NCI-H1417 treated with DMSO at 0.1 percent for 48 hours (cell line): ENCODE results near the gene MRC2.
"Not testable (repeated sequence)": the region's sequence is repeated elsewhere in the genome, so short reads cannot be mapped to it uniquely, and the experiment has no call there.

Experiments
- DNase-seq: peaks from one replicate; lab custom pipeline; 2025; lab: John Stamatoyannopoulos, UW

Gene MRC2

DNA sequence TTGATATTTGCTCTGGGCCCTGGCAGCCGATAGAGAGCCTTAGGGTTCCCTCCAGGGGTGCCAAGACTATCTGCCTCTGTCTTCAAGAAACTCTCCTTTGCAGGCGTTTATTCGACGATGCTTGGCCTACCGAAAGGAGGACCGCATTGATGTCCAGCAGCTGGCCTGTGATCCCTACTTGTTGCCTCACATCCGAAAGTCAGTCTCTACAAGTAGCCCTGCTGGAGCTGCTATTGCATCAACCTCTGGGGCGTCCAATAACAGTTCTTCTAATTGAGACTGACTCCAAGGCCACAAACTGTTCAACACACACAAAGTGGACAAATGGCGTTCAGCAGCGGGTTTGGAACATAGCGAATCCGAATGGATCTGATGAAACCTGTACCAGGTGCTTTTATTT, 15.2 kb upstream of the MRC2 start:
- DNase-seq, result not testable (repeated sequence)

- DNase-seq, result not testable (repeated sequence)
Observed at GRCh38 chr17:62613095-62613494, 14.4 kb upstream of the MRC2 start.

DNA sequence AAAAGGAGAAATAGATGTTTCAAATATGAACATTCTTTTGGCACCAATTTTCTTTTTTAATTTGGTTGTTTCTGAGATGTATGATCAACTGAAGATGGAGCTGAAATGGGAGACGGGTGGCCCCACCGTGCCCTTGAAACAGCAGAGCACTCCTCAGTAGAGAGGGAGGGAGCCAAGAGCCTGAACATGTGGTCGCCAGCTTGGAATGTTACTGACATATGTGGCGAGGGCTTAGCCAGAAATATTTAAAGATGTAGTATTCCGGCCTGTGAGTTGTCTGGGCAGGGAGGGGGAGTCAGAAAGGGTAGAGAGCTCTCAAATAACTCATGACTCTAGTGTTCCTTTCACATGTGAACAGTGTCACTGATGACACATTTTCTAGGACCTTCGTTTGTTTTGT, 13.3 kb upstream of the MRC2 start:
- DNase-seq, result no peak

GRCh38 chr17:62615503-62615902, 12.0 kb upstream of the MRC2 start:
- DNase-seq, result no peak

DNA sequence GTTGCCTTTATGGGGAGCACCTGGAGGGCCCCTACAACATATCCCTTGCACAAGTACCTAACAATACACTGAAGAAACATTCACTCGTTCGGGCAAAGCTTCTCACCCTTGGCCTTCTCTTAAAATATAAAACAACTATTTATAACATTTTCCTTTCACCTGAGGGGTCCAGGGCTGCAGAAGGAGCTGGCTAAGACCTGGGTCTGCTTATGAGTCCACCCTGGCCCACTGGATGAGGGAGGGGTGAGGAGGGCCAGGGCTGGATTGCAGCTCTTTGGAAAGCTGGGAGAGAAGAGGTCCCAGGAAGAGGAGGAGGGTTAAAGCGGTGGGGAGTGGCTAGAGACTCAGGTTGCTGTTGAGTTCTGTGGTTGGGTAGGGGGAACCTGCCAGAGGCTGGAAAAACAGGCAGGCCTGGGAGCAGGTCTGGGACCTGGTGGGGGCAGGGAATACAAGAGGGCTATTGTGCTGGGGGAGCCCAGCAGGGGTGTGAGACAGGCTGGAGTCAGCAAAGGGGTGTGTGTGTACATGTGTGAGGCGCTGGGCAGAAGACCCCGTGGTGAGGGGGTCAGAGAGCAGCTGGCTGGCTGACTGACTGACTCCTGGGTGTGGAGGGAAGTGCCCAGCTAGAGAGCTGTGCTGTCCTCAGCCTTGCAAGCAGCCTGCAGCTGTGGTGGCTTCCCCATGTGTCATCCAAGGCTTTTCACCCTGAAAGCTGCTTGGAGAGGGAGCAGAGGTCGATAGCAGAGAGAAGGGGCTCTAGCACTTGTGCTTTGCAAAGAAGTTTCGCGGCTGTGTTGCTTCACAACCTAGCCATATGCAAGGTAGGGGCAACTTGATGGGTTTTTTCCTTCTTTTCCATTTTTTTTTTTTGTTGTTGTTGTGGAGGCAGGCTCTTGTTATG, 10.2 kb upstream of the MRC2 start:
- no peak for DNase-seq

DNA sequence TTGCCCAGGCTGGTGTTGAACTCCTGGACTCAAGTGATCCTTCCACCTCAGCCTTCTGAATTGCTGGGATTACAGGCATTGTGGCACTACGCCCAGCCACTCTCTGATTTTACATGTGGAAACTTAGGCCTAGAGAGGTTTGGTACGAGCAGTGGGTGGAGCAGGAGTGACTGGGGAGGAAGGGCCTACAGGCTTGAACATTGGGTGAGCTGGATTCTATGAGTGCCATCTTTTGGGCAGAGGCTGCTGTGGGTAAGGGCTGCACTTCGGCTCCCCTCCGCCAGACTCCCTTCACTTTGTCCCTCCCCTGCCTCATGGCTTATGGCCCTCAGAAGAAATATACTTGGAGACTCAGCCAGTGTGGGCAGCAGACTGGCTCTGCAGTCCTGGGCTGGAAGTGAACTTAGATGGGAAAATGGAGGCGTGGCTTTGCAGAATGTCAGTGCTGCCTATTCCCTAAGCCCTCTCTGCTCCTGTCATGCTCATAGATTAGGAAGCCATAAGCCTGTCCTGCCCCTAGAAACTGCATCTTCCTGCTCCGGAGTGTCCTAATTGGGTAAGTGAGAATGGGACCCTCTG, 9.5 kb upstream of the MRC2 start:
- no peak for DNase-seq

- no peak for DNase-seq
Observed at GRCh38 chr17:62618647-62619416, 8.6 kb upstream of the MRC2 start.

DNA sequence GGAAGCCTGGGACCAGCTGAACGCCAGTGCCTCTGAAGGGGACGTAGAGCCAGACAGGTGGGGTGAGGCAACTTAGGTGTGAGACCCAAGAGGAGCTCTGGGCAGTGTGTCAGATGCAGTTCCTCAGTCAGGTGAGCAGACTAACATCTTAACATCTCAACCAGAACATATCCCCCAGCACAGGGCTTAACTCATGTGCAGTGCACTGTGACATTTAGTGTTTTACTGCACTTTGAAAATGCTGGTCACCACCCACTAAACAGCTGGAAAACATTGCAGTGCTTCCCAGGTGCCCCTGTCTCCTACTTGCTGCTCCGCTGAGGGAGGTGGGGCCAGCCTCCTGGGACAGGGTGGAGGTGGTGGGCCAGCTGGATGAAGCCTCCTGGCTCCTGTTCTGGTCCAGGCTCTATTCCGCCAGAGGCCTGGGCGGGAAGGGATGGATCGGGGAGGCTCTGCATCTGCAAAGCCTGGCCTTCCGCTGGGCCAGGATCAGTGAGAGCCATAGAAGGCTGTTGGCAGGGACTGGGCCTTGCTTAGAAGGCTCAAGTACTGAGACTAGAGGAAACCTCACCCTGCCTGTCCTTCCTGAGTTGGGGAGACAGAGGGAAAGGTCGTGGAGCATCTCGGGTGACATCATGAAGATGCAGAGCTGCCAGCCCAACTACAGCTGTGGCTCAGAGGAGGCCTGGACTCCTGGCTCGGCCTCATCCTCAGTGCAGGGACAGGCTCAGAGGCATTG, 7.9 kb upstream of the MRC2 start:
- DNase-seq, result no peak

- no peak for DNase-seq
Observed at GRCh38 chr17:62621223-62621622, 6.2 kb upstream of the MRC2 start.

GRCh38 chr17:62625184-62625869, 2.1 kb upstream of the MRC2 start:
- DNase-seq, result no peak

DNA sequence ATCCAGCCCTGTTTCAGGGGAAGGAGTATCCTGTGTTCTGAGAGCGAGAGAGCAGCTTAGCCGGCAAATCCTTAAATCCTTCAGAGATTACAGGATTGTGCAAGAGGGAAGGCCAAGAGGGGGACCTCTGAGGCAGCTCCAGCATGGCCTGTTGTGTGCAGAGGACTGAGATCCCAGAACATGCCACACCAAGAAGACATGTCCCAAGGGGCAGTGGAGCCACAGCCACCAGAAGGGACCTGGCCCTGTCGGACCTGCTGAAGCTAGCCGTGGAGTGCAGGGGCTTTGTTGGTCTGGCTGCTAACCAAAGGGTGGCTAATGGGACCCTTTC, 1.6 kb upstream of the MRC2 start:
- DNase-seq, result no peak

GRCh38 chr17:62626719-62627218, 701 bp upstream of the MRC2 start:
- no peak for DNase-seq

- DNase-seq, result no peak
Observed at GRCh38 chr17:62627904-62628633, 599 bp downstream of the MRC2 start.

DNA sequence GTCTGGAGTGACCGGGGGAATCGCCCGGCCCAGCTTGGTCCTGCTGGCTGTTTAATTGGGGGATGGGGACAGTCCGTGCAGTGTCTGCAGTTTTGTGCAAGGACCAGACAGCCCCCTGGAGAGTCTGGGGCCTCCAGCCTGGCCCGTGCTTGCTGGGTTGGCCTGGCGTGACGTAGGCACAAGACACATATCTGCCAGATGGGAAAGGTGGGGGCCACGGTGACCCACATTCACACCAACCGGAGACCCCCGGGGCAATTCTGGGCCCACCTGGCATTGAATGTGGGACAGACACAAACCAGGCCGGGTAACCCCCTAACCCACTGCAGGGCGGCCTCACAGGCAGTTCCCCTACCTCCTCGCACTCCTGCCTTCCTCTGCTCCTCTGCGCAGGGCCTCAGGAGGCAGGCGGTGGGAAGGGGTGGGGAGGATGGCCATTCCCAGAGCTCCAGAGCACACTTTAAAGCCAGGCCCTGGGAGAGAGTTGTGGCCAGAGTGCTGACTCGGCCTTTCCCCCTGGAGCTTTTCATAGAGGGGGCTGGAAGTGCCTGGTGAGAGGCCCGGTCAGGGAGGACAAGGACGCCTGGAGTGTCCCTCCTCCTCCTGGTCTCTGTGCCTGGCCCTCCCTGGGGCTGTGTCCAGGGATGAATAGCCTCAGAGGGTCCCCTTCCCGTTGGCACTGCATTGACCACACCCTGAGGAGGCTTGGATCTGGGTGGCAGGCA, 1.5 kb downstream of the MRC2 start:
- no peak for DNase-seq

GRCh38 chr17:62629556-62630364, 2.3 kb downstream of the MRC2 start:
- DNase-seq, result no peak

DNA sequence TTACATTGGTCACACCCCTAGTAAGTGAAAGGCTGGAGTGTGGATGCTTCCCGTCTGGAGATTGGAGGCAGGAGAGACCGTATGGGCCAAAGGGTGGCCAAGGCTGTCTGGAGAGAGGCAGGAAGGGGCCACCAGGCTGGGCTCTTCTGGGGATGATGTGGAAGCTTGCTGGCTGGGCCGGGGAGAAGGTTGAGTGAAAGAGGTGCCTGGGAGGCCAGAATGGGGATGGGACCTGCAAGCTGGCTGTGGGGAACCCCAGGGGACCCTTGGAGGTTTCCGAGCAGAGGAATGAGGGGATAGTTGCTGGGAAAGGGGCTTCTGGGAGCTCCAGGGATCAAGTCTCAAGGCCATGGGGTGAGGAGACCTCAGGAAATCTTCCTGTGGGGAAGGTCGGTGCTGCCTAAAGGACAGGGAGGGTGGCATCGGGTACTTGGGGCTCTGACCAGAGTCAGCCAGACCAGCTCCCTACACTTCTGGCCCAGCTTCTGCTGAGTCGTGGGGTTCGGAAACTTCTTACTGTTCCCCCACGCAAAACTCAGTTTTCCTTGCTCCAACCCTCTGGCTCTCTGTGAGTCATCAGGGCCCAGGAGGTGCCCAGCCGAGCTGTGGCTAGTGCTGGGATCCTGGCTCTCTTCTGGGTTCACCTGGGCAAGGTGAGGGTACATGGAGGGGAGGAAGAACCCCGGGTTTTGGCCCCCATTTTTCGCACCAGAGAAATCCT, 3.1 kb downstream of the MRC2 start:
- DNase-seq, result no peak

DNA sequence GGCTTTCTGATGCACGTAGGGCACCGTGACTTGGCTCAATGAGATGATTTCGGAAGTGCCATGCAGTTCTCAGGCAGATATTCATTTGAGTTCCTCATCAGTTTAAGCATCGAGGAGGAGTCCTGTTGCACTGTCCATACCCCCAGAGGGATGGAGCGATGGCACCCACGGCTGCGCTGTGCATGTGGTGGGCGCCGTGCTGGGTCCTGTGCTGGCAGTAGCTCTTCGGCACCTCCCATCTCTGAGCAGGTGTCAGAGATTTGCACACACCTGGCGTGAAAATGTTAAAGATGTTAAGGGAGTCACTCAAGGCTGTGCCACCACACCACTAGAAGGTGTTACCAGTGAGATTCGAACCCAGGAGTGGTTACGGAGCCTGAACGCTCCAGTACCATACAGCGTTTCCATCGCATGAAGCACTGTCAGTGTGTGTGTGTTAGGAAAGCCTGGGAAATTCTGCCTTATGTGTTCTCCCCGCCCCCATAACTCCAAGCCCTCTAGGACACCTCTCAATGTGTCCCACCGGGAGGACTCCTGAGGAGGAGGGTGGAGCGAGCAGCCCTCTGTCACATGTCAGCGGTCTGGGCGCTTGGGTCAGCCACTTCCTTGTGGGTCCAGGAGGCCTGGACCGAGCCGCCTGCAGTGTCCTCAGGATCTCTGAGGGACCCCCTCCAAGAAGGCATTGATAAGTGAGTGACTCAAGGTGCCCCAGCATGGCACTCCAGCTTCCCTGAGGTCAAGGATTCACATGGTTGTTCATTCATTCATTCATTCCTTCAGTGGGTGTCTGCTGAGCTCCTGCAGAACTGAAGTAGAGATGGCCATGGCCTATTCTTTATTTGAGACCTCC, 3.8 kb downstream of the MRC2 start:
- no peak for DNase-seq
